Stimulated activated CD4-positive, alpha-beta T cell treated with anti-CD3 and anti-CD28 coated beads, Interleukin-15, amount 100 ng/mL, for 48 hours (primary cell): ENCODE measurements around the gene S1PR1.
A peak's percentile ranks its signal among the peaks of the same experiment; 100 is the strongest.
"Not testable (repeated sequence)": the region's sequence is repeated elsewhere in the genome, so short reads cannot be mapped to it uniquely, and the experiment has no call there.

Experiments
- DNase-seq, 2 donors: peaks; one replicate each; pipeline ENCODE4 v3.0.0-alpha.2; 2020; ENCODE audit warnings: low read depth in 2 of 2

The S1PR1 gene

DNA sequence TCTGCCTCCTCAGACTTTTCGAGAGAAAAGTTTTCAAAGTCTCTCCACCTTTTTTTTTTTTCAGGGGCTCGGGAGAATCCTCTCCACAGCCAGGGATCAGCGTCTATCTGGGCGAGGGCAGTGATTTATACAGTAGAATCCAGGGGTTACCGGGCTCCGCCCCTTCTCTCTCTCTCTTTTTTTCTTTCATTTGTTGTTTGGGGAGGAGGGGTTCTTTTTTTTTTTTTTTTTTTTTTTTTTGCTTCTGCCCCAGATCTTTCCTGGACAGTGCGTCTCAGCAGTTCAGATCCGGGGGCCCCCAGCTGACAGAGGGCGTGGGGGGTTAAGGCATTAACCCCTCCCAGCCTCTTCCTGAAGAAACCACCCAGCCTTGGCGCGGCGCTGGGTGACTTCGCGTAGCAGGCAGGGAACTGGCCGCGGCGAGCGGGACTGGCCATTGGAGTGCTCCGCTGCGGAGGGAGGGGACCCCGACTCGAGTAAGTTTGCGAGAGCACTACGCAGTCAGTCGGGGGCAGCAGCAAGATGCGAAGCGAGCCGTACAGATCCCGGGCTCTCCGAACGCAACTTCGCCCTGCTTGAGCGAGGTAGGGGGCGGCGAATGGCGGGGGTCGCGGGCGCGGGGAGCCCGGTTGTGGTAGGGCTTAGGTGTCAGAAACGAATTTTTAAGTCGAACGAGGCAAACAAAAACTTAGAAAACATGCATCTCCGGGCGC, at the start of gene S1PR1:
Gene S1PR1, plus strand, starts transcription at position 504 of the 713 bp plus-strand sequence. CDS start 1,966 bp downstream, outside the sequence.
- peak; percentile 65 to 70 for DNase-seq

DNA sequence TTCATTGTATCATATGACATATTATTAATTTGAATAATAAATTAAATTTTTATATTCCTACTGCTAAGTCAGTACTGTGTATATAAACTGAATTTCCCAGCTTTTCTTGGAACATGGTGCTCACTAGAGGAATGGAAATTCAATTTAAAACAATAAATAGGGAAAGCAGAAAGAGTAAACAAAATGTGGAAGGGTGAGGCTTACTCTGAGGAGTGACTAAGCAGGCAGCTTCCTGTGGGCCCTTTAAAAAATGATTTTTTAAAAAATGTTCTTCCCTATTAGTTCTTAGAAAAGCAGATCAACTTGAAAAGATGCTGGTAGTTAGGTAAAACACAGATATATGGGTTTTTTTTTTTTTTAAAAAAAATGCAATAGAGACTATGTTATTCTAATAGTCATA, 49.5 kb upstream of the S1PR1 start:
- DNase-seq, result no peak

DNA sequence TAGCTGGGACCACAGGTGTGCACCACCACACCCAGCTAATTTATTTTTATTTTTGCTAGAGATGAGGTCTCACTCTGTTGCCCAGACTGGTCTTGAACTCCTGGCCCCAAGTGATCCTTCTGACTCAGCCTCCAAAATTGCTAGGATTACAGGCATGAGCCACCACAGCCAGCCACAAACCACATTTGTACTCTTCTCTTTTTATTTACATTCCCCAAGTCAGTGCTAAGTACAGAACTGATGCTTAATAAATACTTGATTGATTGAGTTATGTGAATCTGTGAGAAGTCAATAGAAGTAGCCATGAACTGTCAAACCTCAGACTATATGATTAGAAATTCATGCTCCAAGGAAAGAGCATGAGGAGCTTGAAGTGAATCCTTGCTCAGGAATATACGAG, 48.5 kb upstream of the S1PR1 start:
- DNase-seq, result no peak

DNA sequence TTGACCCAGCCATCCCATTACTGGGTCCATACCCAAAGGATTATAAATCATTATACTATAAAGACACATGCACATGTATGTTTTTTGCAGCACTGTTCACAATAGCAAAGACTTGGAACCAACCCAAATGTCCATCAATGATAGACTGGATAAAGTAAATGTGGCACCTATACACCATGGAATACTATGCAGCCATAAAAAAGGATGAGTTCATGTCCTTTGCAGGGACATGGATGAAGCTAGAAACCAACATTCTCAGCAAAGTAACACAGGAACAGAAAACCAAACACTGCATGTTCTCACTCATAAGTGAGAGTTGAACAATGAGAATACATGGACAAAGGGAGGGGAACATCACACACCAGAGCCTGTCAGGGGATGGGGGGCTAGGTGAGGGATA, 47.9 kb upstream of the S1PR1 start:
- not testable (repeated sequence) for DNase-seq

DNA sequence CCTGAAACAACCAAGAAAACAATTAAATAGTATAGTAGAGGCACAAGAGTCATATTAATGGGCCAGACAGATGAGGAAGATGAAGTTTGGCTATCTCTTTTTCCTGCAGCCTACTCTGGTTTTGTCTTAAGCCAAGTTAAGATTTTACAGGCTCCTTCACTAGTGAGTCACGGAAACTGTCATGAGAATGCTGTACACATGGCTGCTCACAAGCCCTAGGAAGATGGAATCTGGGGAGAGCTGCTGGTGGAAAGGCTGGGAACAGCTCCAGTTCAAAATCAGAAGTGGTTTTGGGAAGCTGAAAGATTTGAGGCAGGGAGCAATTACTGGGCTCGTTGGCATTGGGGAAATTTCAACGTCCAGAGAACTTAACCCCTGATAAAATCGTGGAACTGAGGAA, 46.4 kb upstream of the S1PR1 start:
- DNase-seq, result no peak

DNA sequence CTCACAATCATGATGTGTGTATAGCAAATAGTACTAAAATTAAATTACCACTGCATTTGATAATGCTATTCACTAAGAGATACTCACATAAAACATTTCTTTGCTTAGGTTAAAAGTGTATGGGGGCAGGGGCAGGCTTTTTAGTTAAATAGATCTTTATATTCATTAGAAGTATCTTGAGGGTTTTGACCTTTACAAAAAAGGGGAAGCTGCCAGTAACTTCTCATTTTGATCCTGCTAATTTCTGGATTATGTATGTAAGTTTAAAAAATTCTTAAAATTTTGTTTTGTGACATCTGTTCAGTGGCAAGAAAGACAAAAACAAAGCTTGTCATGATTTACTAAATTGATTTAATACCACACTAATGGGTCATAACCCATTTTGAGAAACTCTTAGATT, 45.8 kb upstream of the S1PR1 start:
- DNase-seq, result no peak

DNA sequence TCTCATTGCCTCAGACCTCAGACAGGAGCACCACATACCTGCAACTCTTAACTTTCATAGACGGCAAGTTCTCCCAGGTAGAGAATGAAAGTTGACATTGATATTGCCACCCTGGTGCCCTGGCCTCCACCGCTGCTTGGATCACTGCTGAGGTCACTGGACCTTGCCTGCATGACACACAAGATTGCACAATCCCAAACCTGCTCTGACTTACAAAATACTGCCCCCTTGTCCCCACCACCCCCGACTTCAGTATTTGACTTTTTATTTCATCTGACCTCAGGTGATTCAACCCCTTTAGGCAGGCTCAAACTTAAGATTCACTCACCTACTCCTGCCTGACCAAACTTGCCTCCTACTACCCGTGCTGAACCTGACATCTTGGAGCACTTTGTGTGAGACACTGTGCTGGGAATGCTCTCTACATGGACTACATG, 43.1 kb upstream of the S1PR1 start:
- DNase-seq, result no peak

DNA sequence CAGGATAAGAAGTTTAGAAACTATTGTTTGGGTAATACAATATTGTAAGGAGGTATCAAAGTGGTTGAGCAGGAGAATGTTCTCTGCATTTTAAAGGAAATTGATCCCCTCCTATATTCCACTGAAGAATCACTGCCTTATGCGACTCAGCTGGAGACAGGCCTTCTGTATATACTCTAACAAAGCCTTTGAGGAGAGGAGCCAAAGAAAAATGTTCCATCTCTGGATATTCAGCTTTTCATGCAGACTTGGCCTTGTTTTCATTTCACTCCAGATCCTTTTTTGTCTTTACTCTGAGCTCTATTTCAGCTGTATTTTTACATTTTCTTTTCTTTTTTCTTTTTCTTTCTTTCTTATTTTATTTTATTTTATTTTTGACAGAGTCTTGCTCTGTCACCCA, 42.1 kb upstream of the S1PR1 start:
- DNase-seq, result no peak

DNA sequence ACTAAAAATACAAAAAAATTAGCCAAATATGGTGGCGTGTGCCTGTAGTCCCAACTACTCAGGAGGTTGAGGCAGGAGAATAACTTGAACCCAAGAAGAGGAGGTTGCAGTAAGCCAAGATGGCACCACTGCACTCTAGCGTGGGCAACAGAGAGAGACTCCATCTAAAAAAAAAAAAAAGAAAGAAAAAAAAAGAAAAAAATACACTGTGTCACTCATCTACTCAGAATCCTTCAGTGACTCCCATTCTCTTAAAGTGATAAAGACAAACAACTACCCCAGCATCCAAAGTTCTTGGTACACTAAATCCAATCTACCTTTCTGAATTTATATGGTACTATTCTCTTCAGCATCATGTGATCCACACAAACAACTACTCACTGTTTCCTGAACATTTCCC, 40.2 kb upstream of the S1PR1 start:
- DNase-seq, result no peak

DNA sequence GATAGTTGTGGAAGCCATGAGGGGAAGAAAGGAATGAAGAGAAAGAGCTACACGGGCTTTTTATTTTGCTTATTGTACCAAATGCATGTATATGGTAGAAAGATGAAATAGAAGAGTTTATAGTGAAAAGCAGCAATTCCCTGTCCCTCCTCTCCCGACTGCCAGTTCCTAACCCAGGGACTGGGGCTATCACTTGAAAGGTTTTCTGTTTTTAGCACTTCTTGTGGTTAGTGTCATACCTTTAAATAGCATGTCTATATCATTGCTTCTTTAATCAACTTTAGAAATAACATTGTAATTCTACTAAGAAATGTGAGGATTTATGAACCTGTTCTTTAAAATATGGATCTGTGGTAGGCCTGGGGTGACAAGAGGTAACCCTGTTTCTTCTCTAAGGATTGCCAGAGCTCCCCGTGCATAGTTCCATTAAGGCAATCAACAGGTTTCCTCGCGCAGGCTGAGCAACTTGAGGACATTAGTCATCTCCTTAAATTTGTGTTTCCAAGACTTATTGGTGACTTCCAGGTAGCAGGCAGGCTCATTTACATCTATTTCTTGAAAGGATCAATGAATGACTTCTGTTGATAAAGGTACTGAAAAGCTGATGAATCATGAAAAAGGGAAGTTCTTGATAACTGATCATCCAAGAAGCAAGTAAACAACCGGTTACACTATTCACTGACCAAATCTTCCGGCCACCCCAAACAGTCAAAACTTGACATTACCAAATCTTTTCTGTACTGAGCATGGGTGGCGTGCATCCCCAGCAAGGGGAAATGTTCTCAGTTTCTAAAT, 37.8 kb upstream of the S1PR1 start:
- DNase-seq, result peak; percentile 52 to 63

DNA sequence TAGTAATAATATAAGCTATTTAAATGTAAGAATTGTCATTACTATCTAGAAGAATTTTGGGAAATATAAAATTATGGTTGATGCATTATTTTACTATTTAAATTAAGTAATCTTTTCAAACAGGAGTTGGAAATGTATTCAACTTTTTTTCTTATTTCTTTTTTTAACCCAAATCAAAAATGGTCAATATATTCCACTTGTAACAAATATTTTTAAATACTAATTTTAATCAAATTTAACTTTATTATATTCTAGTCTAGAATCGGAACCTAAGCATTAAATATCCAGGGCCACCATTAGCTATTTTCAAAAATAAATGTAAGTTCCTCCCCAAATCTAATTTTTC, 37.2 kb upstream of the S1PR1 start:
- no peak for DNase-seq

DNA sequence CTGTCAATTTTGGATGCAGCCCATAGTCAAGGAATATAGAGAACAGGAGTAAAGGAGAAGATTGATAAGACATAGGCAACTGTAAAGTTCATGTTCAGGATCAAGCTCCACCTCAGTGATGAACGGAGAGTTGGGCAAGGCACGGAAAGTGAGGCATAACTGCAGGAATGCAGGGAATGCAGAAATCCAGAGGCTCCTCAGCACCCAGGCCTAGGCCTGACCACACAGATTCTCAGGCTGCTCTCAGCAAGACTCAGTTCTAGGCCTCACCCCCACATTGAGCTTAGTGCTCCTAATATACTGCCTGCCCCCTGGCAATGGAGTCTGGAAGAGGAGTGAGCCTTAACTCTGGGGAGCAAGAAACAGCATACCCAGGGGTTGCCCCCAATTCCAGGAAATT, 36.3 kb upstream of the S1PR1 start:
- no peak for DNase-seq

DNA sequence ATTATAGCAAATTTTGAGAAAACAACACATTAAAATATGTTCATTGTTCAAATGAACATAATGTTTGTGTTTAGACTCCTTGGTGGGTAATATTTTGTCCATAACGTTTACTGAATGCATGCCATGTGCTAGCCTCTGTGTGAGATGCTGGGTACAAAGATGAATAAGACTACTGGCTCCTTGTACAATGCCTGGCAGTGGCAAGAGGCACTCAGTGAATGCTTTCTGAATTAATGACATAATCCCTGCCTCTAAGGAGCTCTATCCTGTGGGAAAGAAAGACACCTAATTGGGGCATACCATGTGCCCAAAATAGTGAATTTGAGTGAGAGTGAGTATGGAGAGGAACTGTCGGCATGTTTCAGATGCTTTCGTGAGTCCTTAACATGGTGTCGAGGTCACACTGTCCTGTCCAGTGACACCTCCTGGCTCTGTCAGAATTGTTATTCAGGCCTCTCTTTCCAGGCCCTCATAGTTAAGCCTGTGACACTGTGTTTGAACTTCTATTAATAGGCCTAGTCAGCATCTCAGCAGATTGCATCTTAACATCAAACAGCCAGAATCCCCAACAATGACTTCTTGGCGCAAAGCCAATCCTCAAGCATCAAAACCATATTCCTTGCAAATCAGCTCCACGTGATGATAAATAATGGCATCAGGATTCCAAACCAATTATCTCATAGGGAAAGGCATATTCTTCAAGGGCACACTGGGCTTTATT, 32.8 kb upstream of the S1PR1 start:
- DNase-seq, result no peak

DNA sequence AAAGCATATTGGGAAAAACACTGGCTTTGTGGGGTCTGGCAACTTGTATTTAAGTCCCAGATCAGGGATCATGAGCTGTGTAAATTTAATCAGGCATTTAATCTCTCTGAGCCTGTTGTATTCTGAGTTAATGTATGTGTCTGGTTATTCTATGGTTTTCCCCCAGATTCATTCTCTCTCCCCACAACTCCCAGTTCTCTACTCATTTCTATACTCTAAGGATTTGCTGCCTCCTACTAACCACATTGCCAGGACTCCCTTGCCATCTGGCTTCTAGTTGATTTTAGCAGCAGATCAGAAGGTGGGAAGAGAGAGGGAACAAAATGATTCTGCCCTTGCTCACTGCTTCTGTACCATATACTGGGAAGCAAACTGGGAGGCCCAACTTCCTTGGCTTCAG, 31.4 kb upstream of the S1PR1 start:
- no peak for DNase-seq

DNA sequence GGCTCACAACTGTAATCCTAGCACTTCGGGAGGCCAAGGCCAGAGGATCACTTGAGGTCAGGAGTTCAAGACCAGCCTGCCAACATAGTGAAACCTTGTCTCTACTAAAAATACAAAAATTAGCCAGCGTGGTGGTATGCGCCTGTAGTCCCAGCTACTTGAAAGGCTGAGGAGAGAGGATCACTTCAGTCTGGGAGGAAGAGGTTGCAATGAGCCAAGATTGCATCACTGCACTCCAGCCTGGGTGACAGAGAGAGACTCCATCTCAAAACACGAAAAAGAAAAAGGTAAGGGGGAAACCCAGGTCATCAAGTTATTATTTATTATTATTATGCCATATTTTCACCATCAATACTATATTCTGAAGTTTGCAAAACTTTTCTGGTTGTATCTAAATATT, 30.7 kb upstream of the S1PR1 start:
- DNase-seq, result not testable (repeated sequence)

DNA sequence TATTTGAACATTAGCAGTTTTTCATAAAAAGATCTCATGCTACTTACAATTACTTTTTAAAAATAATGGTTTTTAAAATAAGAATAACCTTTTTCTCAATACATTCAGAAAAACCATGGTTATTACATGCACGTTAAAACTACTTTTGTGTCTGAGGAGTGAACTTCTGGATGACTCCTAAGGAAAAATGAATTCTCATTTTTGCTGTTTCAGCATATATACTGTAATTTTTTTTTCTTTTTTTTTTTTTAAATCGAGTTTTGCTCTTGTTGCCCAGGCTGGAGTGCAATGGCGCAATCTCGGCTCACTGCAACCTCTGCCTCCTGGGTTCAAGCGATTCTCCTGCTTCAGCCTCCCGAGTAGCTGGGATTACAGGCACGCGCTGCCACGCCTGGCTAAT, 29.5 kb upstream of the S1PR1 start:
- DNase-seq, result not testable (repeated sequence)

DNA sequence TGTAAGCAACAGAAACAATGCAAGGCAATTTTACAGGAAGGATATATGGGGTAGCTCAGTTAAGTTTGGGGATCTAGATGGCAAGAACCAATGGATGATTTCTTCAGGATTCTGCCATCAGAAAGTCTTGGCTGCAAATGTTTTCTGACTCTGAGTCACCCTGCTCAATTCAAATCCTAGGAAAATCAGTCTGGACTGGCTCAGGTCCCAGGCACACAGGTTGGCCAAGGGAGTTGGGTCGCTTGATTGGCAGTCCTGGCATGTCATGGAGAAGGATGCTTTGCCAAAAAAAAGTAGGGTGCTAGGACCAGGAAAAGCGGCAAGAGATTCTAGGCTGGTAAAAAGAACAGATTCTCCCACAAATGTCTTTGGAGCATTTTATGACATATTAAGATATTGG, 28.9 kb upstream of the S1PR1 start:
- DNase-seq, result no peak

DNA sequence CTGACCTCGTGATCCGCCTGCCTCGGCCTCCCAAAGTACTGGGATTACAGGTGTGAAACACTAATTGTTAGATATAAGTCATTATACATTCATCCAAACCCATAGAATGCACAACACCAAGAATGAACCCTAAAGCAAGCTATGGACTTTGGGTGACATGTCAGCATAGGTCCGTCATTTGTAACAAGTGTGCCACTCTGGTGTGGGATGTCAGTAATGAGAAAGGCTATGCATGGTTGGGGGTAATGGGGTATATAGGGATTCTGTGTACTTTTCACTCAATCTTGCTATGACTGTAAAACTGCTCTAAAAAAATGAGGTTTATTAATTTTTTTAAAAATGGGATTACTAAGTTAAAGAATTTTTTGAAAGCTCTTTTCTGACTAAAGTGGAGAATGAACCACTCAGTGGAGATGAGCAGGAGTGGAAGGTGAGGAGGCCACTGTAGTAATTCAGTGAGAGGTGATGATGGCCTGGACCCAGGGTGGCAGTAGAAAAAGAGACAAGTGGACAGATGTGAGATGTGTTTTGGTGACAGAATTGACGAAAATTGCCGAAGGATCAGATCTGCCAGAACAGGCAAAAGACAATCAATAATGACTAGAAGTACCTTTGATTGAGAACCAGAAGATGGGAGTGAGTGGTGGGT, 21.3 kb upstream of the S1PR1 start:
- DNase-seq, result no peak

DNA sequence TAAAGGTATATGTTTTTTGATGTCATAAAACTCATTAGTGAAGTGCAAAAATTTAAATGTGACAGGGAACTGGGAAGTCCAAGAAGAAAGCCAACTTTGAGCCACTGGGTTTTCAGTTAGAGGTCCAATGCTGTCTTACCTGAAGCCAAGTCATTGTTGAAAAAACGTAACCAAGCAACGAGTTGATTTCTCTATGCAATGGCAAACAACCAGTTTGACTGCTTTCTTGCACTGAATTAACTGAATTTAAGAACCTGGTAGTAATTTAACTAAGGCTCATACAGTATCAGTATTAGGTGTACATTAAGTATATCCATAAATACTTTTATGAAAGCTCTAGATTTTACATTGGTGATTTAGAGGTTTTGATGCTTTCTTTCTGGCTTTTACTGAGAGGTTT, 20.2 kb upstream of the S1PR1 start:
- DNase-seq, result no peak

DNA sequence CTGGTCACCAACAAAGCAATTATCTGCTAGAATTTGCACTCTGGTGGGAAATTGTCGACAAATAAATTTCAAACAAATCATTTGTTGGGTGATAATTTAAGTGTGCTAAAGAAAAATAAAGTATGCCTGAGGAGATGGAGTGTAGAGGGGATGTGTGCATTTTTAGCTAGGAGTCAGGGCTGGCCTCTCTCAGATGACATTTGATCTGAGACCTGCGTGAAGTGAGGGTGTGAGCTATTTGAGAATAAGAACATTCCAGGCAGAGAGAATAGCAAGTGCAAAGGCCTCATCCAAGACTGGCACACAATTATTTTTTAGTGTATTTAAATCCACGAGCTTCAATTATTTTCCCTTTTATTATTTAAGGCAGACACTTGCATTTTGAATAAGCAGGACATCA, 19.7 kb upstream of the S1PR1 start:
- DNase-seq, result no peak

DNA sequence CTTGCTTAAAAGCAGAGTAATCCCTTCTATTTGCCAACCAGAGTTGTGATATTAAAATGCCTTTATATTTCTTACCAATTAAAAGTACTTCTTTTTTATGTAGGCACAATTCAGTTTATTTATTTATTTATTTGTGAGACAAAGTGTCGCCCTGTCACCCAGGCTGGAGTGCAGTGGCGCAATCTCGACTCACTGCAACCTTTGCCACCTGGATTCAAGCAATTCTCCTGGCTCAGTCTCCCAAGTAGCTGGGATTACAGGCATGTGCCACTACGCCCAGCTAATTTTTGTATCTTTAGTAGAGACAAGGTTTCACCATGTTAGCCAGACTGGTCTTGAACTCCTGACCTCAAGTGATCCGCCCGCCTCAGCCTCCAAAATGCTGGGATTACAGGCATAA, 17.9 kb upstream of the S1PR1 start:
- not testable (repeated sequence) for DNase-seq
